HCT116 (cell line): ENCODE results near the gene TMEM89. TPM values are rescaled to one million over a fixed set of nuclear protein-coding genes. Genes with fewer than 3 reads are reported as not detected.

Experiments
- ATAC-seq: fragments of 200-7000 bp; cut with Tn5 transposase; 2 replicates; pipeline ENCODE4 v1.9.1; 2020; ENCODE audit warnings: mild to moderate bottlenecking, moderate library complexity
- BruUV-seq: library from RNA; stranded (reverse); fragments of 400-500 nt; replicated peaks from 2 replicates; lab custom pipeline; 2021; lab: Mats Ljungman, UMichigan
- CTCF ChIA-PET: fragments of 300-600 bp; sonication (Branson Sonifier 250); formaldehyde crosslinking; loops from one replicate; lab custom pipeline; 2021; ENCODE audit warnings: antibody characterized with exemption; lab: Charles Lee
- POLR2A ChIA-PET: fragments of 300-600, 350-600 bp; sonication (Branson Sonifier 250); formaldehyde crosslinking; loops from one replicate; lab custom pipeline; 2021; ENCODE audit warnings: antibody characterized with exemption; lab: Charles Lee
- RAD21 ChIA-PET, 2 experiments: fragments of 300-600 bp; sonication (Branson Sonifier 250); formaldehyde crosslinking; loops; one replicate each; lab custom pipeline; 2023; ENCODE audit warnings: low total read pairs in 2 of 2; ENCODE audit not compliant: uncharacterized antibody in 2 of 2, unreplicated experiment in 2 of 2, low non-redundant PET in 1 of 2; lab: Charles Lee
- DNase-seq: peaks from one replicate; pipeline ENCODE4 v3.0.0-alpha.2; 2010; ENCODE audit warnings: low read depth, low spot score
- H2AFZ ChIP-seq: fragments of 200-600 bp; shearing (Covaris generic), sonication (generic); 2 replicates; pipeline ENCODE4 v1.6.1; 2017; ENCODE audit warnings: low read depth, mixed run types, mixed read lengths, antibody characterized with exemption, low read length; ENCODE audit not compliant: poor library complexity, severe bottlenecking
- H3K27ac ChIP-seq: 2 replicates; pipeline ENCODE4 v1.5.1; 2012; ENCODE audit warnings: low read depth, low read length
- H3K27me3 ChIP-seq: fragments of 200-600 bp; sonication (generic); 2 replicates; pipeline ENCODE4 v1.6.1; 2016; ENCODE audit warnings: mixed run types, low read length, mixed read lengths; ENCODE audit not compliant: insufficient read depth
- H3K36me3 ChIP-seq, 2 experiments: fragments of 200-500 bp in 1 of 2; fragments of 200-600 bp in 1 of 2; sonication (Bioruptor generic) in 1 of 2; sonication (generic) in 1 of 2; 2 replicates each; pipeline versions ENCODE4 v1.5.1 to v1.6.1; 2014 to 2016; ENCODE audit warnings: low read length in 2 of 2, inconsistent platforms in 1 of 2, mixed read lengths in 1 of 2, mixed run types in 1 of 2; ENCODE audit not compliant: insufficient read depth in 2 of 2, control insufficient read depth in 1 of 2
- H3K4me1 ChIP-seq, 2 experiments: fragments of 200-600 bp in 1 of 2; sonication (generic) in 1 of 2; 2 replicates each; pipeline versions ENCODE4 v1.5.1 to v1.6.1; 2012 to 2017; ENCODE audit warnings: low read length in 2 of 2, inconsistent platforms in 1 of 2, mild to moderate bottlenecking in 1 of 2, mixed read lengths in 1 of 2, mixed run types in 1 of 2, moderate library complexity in 1 of 2; ENCODE audit not compliant: insufficient read depth in 2 of 2, control insufficient read depth in 1 of 2
- H3K4me2 ChIP-seq: fragments of 200-600 bp; sonication (generic); 2 replicates; pipeline ENCODE4 v1.6.1; 2017; ENCODE audit warnings: mixed run types, low read length, mixed read lengths
- H3K4me3 ChIP-seq, 2 experiments: fragments of 200-600 bp in 1 of 2; sonication (generic) in 1 of 2; replicated peaks in 1 of 2; 2 replicates each; pipeline ENCODE4 v1.5.1; 2011 to 2016; ENCODE audit warnings: low read length in 2 of 2, control low read depth in 1 of 2, low read depth in 1 of 2, mild to moderate bottlenecking in 1 of 2, mixed read lengths in 1 of 2, mixed run types in 1 of 2
- H3K79me2 ChIP-seq: fragments of 200-600 bp; sonication (generic); 2 replicates; pipeline ENCODE4 v1.6.1; 2017; ENCODE audit warnings: mild to moderate bottlenecking, mixed run types, low read length, moderate library complexity, mixed read lengths; ENCODE audit not compliant: insufficient read depth
- H3K9ac ChIP-seq: fragments of 200-600 bp; sonication (generic); 2 replicates; pipeline ENCODE4 v1.6.1; 2016; ENCODE audit warnings: low read length, mixed read lengths
- H3K9me2 ChIP-seq: fragments of 200-600 bp; sonication (generic), shearing (Covaris generic); 2 replicates; pipeline ENCODE4 v1.6.1; 2017; ENCODE audit warnings: mixed run types, mild to moderate bottlenecking, moderate library complexity; ENCODE audit not compliant: insufficient read depth
- H3K9me3 ChIP-seq, 2 experiments: fragments of 200-500 bp in 1 of 2; fragments of 200-600 bp in 1 of 2; sonication (Bioruptor generic) in 1 of 2; sonication (generic) in 1 of 2; 2 replicates each; pipeline ENCODE4 v1.6.1; 2014 to 2017; ENCODE audit warnings: low read length in 2 of 2, mixed read lengths in 2 of 2, inconsistent platforms in 1 of 2, low read depth in 1 of 2, mild to moderate bottlenecking in 1 of 2, mixed run types in 1 of 2, moderate library complexity in 1 of 2; ENCODE audit not compliant: control insufficient read depth in 1 of 2, insufficient read depth in 1 of 2
- H4K20me1 ChIP-seq: fragments of 200-600 bp; sonication (generic), shearing (Covaris generic); 2 replicates; pipeline ENCODE4 v1.6.1; 2017; ENCODE audit warnings: mixed run types, mild to moderate bottlenecking, moderate library complexity; ENCODE audit not compliant: insufficient read depth
- ATF3 ChIP-seq: IDR thresholded peaks from 2 replicates; pipeline ENCODE4 v1.6.1; 2012
- CBX3 ChIP-seq: IDR thresholded peaks from 2 replicates; pipeline ENCODE4 v1.6.1; 2012; ENCODE audit warnings: low read depth
- CTCF ChIP-seq, 3 experiments: fragments of 200-600 bp in 1 of 3; sonication (generic) in 1 of 3; IDR thresholded peaks in 2 of 3; conservative IDR thresholded peaks in 1 of 3; 2 replicates each; pipeline ENCODE4 v1.5.1; 2012 to 2017; ENCODE audit warnings: low read depth in 2 of 3, low read length in 2 of 3, antibody characterized with exemption in 1 of 3, borderline replicate concordance in 1 of 3, control low read depth in 1 of 3, mild to moderate bottlenecking in 1 of 3, mixed read lengths in 1 of 3, mixed run types in 1 of 3, moderate library complexity in 1 of 3; ENCODE audit not compliant: insufficient read depth in 1 of 3
- EGR1 ChIP-seq: IDR thresholded peaks from 2 replicates; pipeline ENCODE4 v1.6.1; 2012; ENCODE audit warnings: low read depth
- EZH2 ChIP-seq: fragments of 200-600 bp; sonication (generic); IDR thresholded peaks from 2 replicates; pipeline ENCODE4 v1.6.1; 2017; ENCODE audit warnings: antibody characterized with exemption, mixed run types
- EZH2phosphoT487 ChIP-seq: fragments of 200-600 bp; IDR thresholded peaks from 2 replicates; pipeline ENCODE4 v1.6.1; 2018; ENCODE audit warnings: antibody characterized with exemption, borderline replicate concordance
- FOSL1 ChIP-seq: IDR thresholded peaks from 2 replicates; pipeline ENCODE4 v1.6.1; 2012; ENCODE audit warnings: low read depth
- JUND ChIP-seq: IDR thresholded peaks from 2 replicates; pipeline ENCODE4 v1.6.1; 2012
- POLR2AphosphoS5 ChIP-seq: IDR thresholded peaks from 2 replicates; pipeline ENCODE4 v1.6.1; 2011; ENCODE audit warnings: mild to moderate bottlenecking, low read depth, low read length, moderate library complexity
- REST ChIP-seq: IDR thresholded peaks from 2 replicates; pipeline ENCODE4 v1.6.1; 2012; ENCODE audit warnings: low read depth
- SIN3A ChIP-seq: IDR thresholded peaks from 2 replicates; pipeline ENCODE4 v1.6.1; 2012; ENCODE audit warnings: low read depth
- SP1 ChIP-seq: IDR thresholded peaks from 2 replicates; pipeline ENCODE4 v1.6.1; 2012; ENCODE audit warnings: low read depth
- SRF ChIP-seq: IDR thresholded peaks from 2 replicates; pipeline ENCODE4 v1.6.1; 2012; ENCODE audit warnings: low read depth
- TCF7L2 ChIP-seq: IDR thresholded peaks from 2 replicates; pipeline ENCODE4 v1.7.0; 2011; ENCODE audit warnings: borderline replicate concordance, inconsistent platforms; ENCODE audit not compliant: insufficient read depth, insufficient read length; ENCODE audit errors: extremely low read depth
- YY1 ChIP-seq: IDR thresholded peaks from 2 replicates; pipeline ENCODE4 v1.6.1; 2011; ENCODE audit warnings: low read length, low read depth, moderate library complexity, mild to moderate bottlenecking; ENCODE audit not compliant: insufficient replicate concordance; ENCODE audit errors: extremely low read depth
- ZBTB33 ChIP-seq: IDR thresholded peaks from 2 replicates; pipeline ENCODE4 v1.6.1; 2011; ENCODE audit warnings: mild to moderate bottlenecking, low read length, moderate library complexity; ENCODE audit not compliant: insufficient replicate concordance; ENCODE audit errors: extremely low read depth
- ZFX ChIP-seq: fragments of 450-650 bp; IDR thresholded peaks from 2 replicates; pipeline ENCODE4 v1.6.1; 2017
- ZNF274 ChIP-seq: fragments of 200-500 bp; sonication (Bioruptor generic); IDR thresholded peaks from 2 replicates; pipeline ENCODE4 v1.6.1; 2014; ENCODE audit warnings: mild to moderate bottlenecking, low read depth, low read length, inconsistent platforms
- intact Hi-C: fragments of 100-400 bp; cut with micrococcal nuclease; formaldehyde crosslinking; loops from 2 replicates; pipeline ENCODE4 v1.10.0; 2022
- total RNA-seq: library from RNA; stranded (reverse); gene quantifications from one replicate; pipeline ENCODE4 v1.2.1, GENCODE V29; 2021; ENCODE audit not compliant: unreplicated experiment

Gene TMEM89
- total RNA-seq, 1 experiment from 2014 or later = 0.49 TPM

GRCh38 chr3:48625600-48625999 is 4.0 kb upstream of the TMEM89 start:
- H3K4me2 ChIP-seq = no peak overlapping the region
- H3K4me1 ChIP-seq = no peaks in the 10 kb centered on the region
- no peaks in the 10 kb centered on the region for H4K20me1 ChIP-seq
- no peaks in the 10 kb centered on the region for H3K9me2 ChIP-seq
- H3K27ac ChIP-seq = no peak overlapping the region
- H3K79me2 ChIP-seq = no peaks in the 10 kb centered on the region
- peaks cover 13 to 19% of the 10 kb centered on the region in 2 experiments; a peak in 3 of 4 replicates for H3K36me3 ChIP-seq
- intact Hi-C loops = no loop called here
- H3K9me3 ChIP-seq = no peaks in the 10 kb centered on the region
- no peak for ATAC-seq
- no TSS peak for BruUV-seq
- H3K9ac ChIP-seq = no peak overlapping the region
- no peaks in the 10 kb centered on the region for H3K27me3 ChIP-seq
- TF ChIP-seq REST (no peak), YY1 (no peak), ZNF274 (no peak), SP1 (no peak), EGR1 (no peak), EZH2phosphoT487 (no peak), SRF (no peak), ZBTB33 (no peak), EZH2 (no peak), TCF7L2 (no peak), ZFX (no peak), JUND (no peak), POLR2AphosphoS5 (no peak), CBX3 (no peak), ATF3 (no peak), SIN3A (no peak), FOSL1 (no peak), CTCF (IDR thresholded peaks at IDR 0.05 in 2 of 3, conservative IDR thresholded peaks at IDR 0.05 in 1 of 3; ENCODE audit: borderline replicate concordance in 1 of 3, insufficient read depth in 1 of 3, low read depth in 2 of 3, low read length in 2 of 3) (no peak)
- RAD21 ChIA-PET = no interaction called here
- CTCF ChIA-PET = interaction anchor here (1.4 kb wide), 1 partner anchor 10 kb away, joined by 3 read pairs; the partner anchor contains the start of gene SLC26A6
- POLR2A ChIA-PET = no interaction called here
- H3K4me3 ChIP-seq = no peak overlapping the region
- DNase-seq = no peak
- no peak overlapping the region for H2AFZ ChIP-seq
